Right lobe of liver (tissue), 4 donors: ENCODE measurements around the gene MFSD1.

Experiments used
- CTCF ChIP-seq, 4 donors: fragments of 200-600 bp in 3 of 4; fragments of 450-650 bp in 1 of 4; IDR thresholded peaks; one replicate each; pipeline versions ENCODE4 v1.5.1 to v1.8.0; 2016 to 2022; ENCODE audit warnings: antibody characterized with exemption in 4 of 4, mild to moderate bottlenecking in 2 of 4
- POLR2A ChIP-seq: fragments of 450-650 bp; IDR thresholded peaks from one replicate; pipeline ENCODE4 v1.6.1; 2017; ENCODE audit warnings: antibody characterized with exemption, mild to moderate bottlenecking
- donor health status: DM: no; HTN: no; CAD: no.
- donor health status: DM: no; HTN: no; CAD: no.
- donor health status: DM: no; HTN: yes; CAD: no.

GRCh38 chr3:158762701-158763100 lies 39.2 kb upstream of the MFSD1 start:
- TF ChIP-seq CTCF (IDR thresholded peaks at IDR 0.05) (no peak), POLR2A (no peak)
